H1 (cell line): ENCODE measurements around the gene TTC31. TPM values are rescaled to one million over a fixed set of nuclear protein-coding genes. Genes with fewer than 3 reads are reported as not detected.

Experiments used
- CTCF ChIA-PET: fragments of 300-600 bp; sonication (Branson Sonifier 250); formaldehyde crosslinking; loops from one replicate; lab custom pipeline; 2021; ENCODE audit not compliant: partially characterized antibody; lab: Charles Lee
- POLR2A ChIA-PET: fragments of 300-600 bp; sonication (Branson Sonifier 250); formaldehyde crosslinking; loops from one replicate; lab custom pipeline; 2021; ENCODE audit warnings: inconsistent platforms; ENCODE audit not compliant: partially characterized antibody; lab: Charles Lee
- DNase-seq, 2 experiments: peaks; one replicate each; pipeline versions ENCODE4 v3.0.0 to v3.0.0-alpha.2; 2010 to 2022; ENCODE audit warnings: low spot score in 2 of 2, low read depth in 1 of 2, mixed read lengths in 1 of 2
- FAIRE-seq: peaks from 2 replicates; lab custom pipeline; 2011; peaks lifted over from hg19 to GRCh38; lab: Jason Lieb, UNC
- H2AFZ ChIP-seq: 2 replicates; pipeline ENCODE4 v1.8.1; 2012; ENCODE audit warnings: low read length, inconsistent platforms
- H2AK5ac ChIP-seq: 2 replicates; pipeline ENCODE4 v1.6.1; 2013; ENCODE audit warnings: low read depth, low read length
- H2BK120ac ChIP-seq: replicated peaks from 2 replicates; pipeline ENCODE3; 2013; ENCODE audit warnings: low read depth, low read length, inconsistent platforms
- H2BK12ac ChIP-seq: 2 replicates; pipeline ENCODE4 v1.6.1; 2013; ENCODE audit warnings: low read depth, low read length
- H2BK15ac ChIP-seq: 2 replicates; pipeline ENCODE4 v1.6.1; 2013; ENCODE audit warnings: low read length
- H2BK20ac ChIP-seq: 2 replicates; pipeline ENCODE4 v1.6.1; 2013; ENCODE audit warnings: low read length
- H2BK5ac ChIP-seq: 2 replicates; pipeline ENCODE4 v1.6.1; 2013; ENCODE audit warnings: low read depth, low read length
- H3K14ac ChIP-seq: 2 replicates; pipeline ENCODE4 v1.6.1; 2013; ENCODE audit warnings: inconsistent platforms; ENCODE audit not compliant: insufficient read length
- H3K18ac ChIP-seq: 2 replicates; pipeline ENCODE4 v1.6.1; 2013; ENCODE audit warnings: low read length; ENCODE audit errors: extremely low read depth
- H3K23ac ChIP-seq: 2 replicates; pipeline ENCODE4 v1.6.1; 2013; ENCODE audit warnings: inconsistent platforms; ENCODE audit not compliant: insufficient read length
- H3K23me2 ChIP-seq: 2 replicates; pipeline ENCODE4 v1.6.1; 2013; ENCODE audit warnings: low read depth, low read length
- H3K27ac ChIP-seq: 2 replicates; pipeline ENCODE4 v1.6.1; 2011; ENCODE audit warnings: low read depth, low read length, inconsistent platforms
- H3K27me3 ChIP-seq, 4 experiments: replicated peaks in 1 of 4; 1 replicate in 1 of 4; 2 replicates in 3 of 4; pipeline versions ENCODE4 v1.6.1 to v1.8.1; 2011 to 2013; ENCODE audit warnings: low read length in 3 of 4, mild to moderate bottlenecking in 3 of 4, inconsistent platforms in 2 of 4, mixed read lengths in 2 of 4, moderate library complexity in 1 of 4; ENCODE audit not compliant: control insufficient read depth in 3 of 4, insufficient read depth in 3 of 4; ENCODE audit errors: extremely low read depth in 1 of 4
- H3K36me3 ChIP-seq, 4 experiments: 2 replicates each; pipeline versions ENCODE4 v1.6.1 to v1.8.1; 2011 to 2013; ENCODE audit warnings: mild to moderate bottlenecking in 4 of 4, low read length in 3 of 4, moderate library complexity in 2 of 4, control low read depth in 1 of 4, inconsistent platforms in 1 of 4; ENCODE audit not compliant: insufficient read depth in 4 of 4, control insufficient read depth in 2 of 4
- H3K4ac ChIP-seq: replicated peaks from 2 replicates; pipeline ENCODE3; 2013; ENCODE audit warnings: low read length, low read depth, mixed read lengths, inconsistent platforms; ENCODE audit not compliant: insufficient read length
- H3K4me1 ChIP-seq, 4 experiments: replicated peaks in 1 of 4; 1 replicate in 1 of 4; 2 replicates in 3 of 4; pipeline versions ENCODE4 v1.6.1 to v1.8.1; 2011 to 2013; ENCODE audit warnings: low read length in 3 of 4, inconsistent platforms in 2 of 4, mixed read lengths in 1 of 4; ENCODE audit not compliant: insufficient read depth in 4 of 4, control insufficient read depth in 3 of 4
- H3K4me2 ChIP-seq, 2 experiments: 2 replicates each; pipeline versions ENCODE4 v1.6.1 to v1.8.1; 2011 to 2013; ENCODE audit warnings: low read depth in 2 of 2, low read length in 2 of 2, control low read depth in 1 of 2, inconsistent platforms in 1 of 2, mild to moderate bottlenecking in 1 of 2; ENCODE audit not compliant: insufficient read depth in 1 of 2
- H3K4me3 ChIP-seq, 4 experiments: fragments of 200-600, 300-600 bp in 1 of 4; sonication (generic), shearing (Covaris generic), sonication (Bioruptor Twin) in 1 of 4; 2 replicates each; pipeline versions ENCODE4 v1.5.1 to v1.8.1; 2011 to 2016; ENCODE audit warnings: low read length in 4 of 4, low read depth in 3 of 4, control low read depth in 2 of 4, inconsistent platforms in 2 of 4, mild to moderate bottlenecking in 2 of 4, mixed read lengths in 1 of 4, moderate library complexity in 1 of 4; ENCODE audit not compliant: insufficient read depth in 2 of 4; ENCODE audit errors: extremely low read depth in 1 of 4
- H3K56ac ChIP-seq: replicated peaks from 2 replicates; pipeline ENCODE3; 2013; ENCODE audit warnings: low read depth, mild to moderate bottlenecking, mixed read lengths, low read length, inconsistent platforms; ENCODE audit not compliant: insufficient read length
- H3K79me1 ChIP-seq: 2 replicates; pipeline ENCODE4 v1.6.1; 2013; ENCODE audit warnings: low read depth, low read length, control low read depth
- H3K79me2 ChIP-seq, 2 experiments: 2 replicates each; pipeline versions ENCODE4 v1.6.1 to v1.8.1; 2012 to 2013; ENCODE audit warnings: low read length in 2 of 2, mild to moderate bottlenecking in 2 of 2, inconsistent platforms in 1 of 2; ENCODE audit not compliant: insufficient read depth in 2 of 2, control insufficient read depth in 1 of 2
- H3K9ac ChIP-seq, 4 experiments: replicated peaks in 1 of 4; 1 replicate in 1 of 4; 2 replicates in 3 of 4; pipeline versions ENCODE4 v1.6.1 to v1.8.1; 2011 to 2013; ENCODE audit warnings: low read depth in 3 of 4, low read length in 3 of 4, control low read depth in 2 of 4, mild to moderate bottlenecking in 2 of 4, moderate library complexity in 2 of 4, inconsistent platforms in 1 of 4; ENCODE audit errors: extremely low read depth in 1 of 4
- H3K9me3 ChIP-seq, 2 experiments: 2 replicates each; pipeline versions ENCODE4 v1.6.1 to v1.8.1; 2012 to 2013; ENCODE audit warnings: mild to moderate bottlenecking in 2 of 2, moderate library complexity in 2 of 2, control low read depth in 1 of 2, inconsistent platforms in 1 of 2, low read depth in 1 of 2, low read length in 1 of 2, mixed read lengths in 1 of 2; ENCODE audit not compliant: insufficient read depth in 2 of 2
- H4K20me1 ChIP-seq, 2 experiments: replicated peaks in 1 of 2; 2 replicates each; pipeline versions ENCODE3 to v1.8.1; 2011 to 2013; ENCODE audit warnings: inconsistent platforms in 2 of 2, low read length in 2 of 2, mild to moderate bottlenecking in 1 of 2; ENCODE audit not compliant: insufficient read depth in 2 of 2, control insufficient read depth in 1 of 2
- H4K5ac ChIP-seq: 2 replicates; pipeline ENCODE4 v1.6.1; 2013; ENCODE audit warnings: low read length, low read depth, mixed read lengths, inconsistent platforms; ENCODE audit not compliant: insufficient read length
- H4K8ac ChIP-seq: 2 replicates; pipeline ENCODE4 v1.8.0; 2013; ENCODE audit warnings: mild to moderate bottlenecking, moderate library complexity, low read length, inconsistent platforms; ENCODE audit not compliant: insufficient read depth; ENCODE audit errors: extremely low read depth
- H4K91ac ChIP-seq: replicated peaks from 2 replicates; pipeline ENCODE3; 2013; ENCODE audit warnings: low read length, mixed read lengths, inconsistent platforms; ENCODE audit not compliant: insufficient read length
- ASH2L ChIP-seq: fragments of 200-600, 300-600 bp; sonication (generic); IDR thresholded peaks from one replicate; pipeline ENCODE4 v1.7.1; 2017; ENCODE audit warnings: low read length
- BACH1 ChIP-seq: IDR thresholded peaks from 2 replicates; pipeline ENCODE4 v1.6.1; 2012; ENCODE audit warnings: low read length, improper control_type of control experiment
- CHD1 ChIP-seq: IDR thresholded peaks from 2 replicates; pipeline ENCODE4 v1.6.1; 2012; ENCODE audit warnings: low read depth, low read length, improper control_type of control experiment
- POLR2AphosphoS5 ChIP-seq: IDR thresholded peaks from 2 replicates; pipeline ENCODE4 v1.6.1; 2011; ENCODE audit warnings: low read depth, low read length
- TAF1 ChIP-seq: IDR thresholded peaks from 2 replicates; pipeline ENCODE4 v1.6.1; 2011; ENCODE audit warnings: mild to moderate bottlenecking, low read depth, low read length
- WGBS, 2 experiments: shearing (Covaris generic) in 1 of 2; methylation state at CpG; one replicate each; pipeline versions ENCODE4 v1.1.6 to v1.1.7; 2013 to 2015; ENCODE audit warnings: low lambda C conversion rate in 2 of 2, mixed read lengths in 2 of 2, inconsistent platforms in 1 of 2, low coverage in 1 of 2, missing lambda C conversion rate in 1 of 2; ENCODE audit not compliant: insufficient replicate concordance in 2 of 2, insufficient coverage in 1 of 2, insufficient read length in 1 of 2; ENCODE audit errors: extremely low coverage in 1 of 2, missing lambda C conversion rate in 1 of 2; 5-methylcytosine and 5-hydroxymethylcytosine counted together
- polyA plus RNA-seq, 7 experiments: library from polyadenylated mRNA; depleted of rRNA in 3 of 7; stranded (reverse) in 5 of 7; unstranded in 2 of 7; fragments of >200 nt in 5 of 7; fragments of 200-250 nt in 2 of 7; gene quantifications; 1 replicate in 5 of 7; 2 replicates in 1 of 7; 4 replicates in 1 of 7; pipeline versions ENCODE4 v1.2.1 to v1.2.3, GENCODE V29; 2011 to 2013; ENCODE audit warnings: missing spikeins in 2 of 7, mixed read lengths in 2 of 7
- total RNA-seq: library from RNA; stranded (reverse); fragmentation: NEBNext Ultra II Directional; extraction: Animal tissue kit (Norgen Biotek cat#: 25700); gene quantifications from 2 replicates; pipeline ENCODE4 v1.2.1, GENCODE V29; 2021
- TF ChIP-seq, protein P1 (sequence below): IDR thresholded peaks from 2 replicates; pipeline ENCODE4 v1.6.1; 2012; ENCODE audit warnings: inconsistent platforms
- TF ChIP-seq, protein P2 (sequence below): IDR thresholded peaks from 2 replicates; pipeline ENCODE4 v1.6.1; 2012; ENCODE audit warnings: low read length, inconsistent platforms
- TF ChIP-seq, protein P3 (sequence below): IDR thresholded peaks from 2 replicates; pipeline ENCODE4 v1.6.1; 2012; ENCODE audit warnings: inconsistent platforms

The TTC31 gene
- total and polyA plus RNA-seq, 2 of the 8 experiments (the other 6 are each of a cell fraction or from before 2014, with no cell fraction given), result 28.8 to 29.9 TPM

DNA sequence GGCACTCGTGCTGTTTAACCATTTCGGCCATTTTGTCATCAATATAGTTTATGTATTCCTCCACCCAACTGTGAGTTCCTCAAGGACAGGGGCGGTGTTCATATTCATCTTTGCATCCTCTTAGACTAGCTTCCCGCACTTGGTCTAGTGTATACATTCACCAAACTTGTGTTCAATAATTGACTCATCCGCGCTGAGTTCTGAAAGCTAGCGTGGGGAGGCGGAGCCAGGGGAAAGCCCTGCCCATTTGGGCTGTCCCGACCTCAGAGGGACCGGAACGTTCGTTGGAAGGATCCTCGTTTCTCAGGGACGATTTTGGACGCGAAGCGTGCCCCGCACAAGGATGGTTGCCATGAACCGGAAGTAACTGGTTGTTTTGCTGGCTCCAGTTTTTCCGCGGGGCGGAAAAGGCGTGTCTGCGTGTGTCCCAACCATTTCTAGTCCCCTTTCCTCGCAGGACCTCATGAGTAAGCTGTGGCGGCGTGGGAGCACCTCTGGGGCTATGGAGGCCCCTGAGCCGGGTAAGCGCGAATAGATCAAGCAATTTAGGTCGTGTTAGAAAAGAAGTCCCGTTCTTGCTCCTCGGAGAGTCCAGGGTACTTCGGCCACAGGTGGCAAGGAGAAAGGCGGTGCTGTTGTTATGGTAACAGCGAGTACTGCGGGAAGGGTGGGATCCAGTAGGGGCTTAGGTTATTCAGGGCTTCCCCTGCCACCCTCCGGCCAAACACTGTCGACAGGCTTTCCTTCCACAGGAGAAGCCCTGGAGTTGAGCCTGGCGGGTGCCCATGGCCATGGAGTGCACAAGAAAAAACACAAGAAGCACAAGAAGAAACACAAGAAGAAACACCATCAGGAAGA, 28.0 kb upstream of the TTC31 start, which contains the start of gene INO80B:
TSS of gene INO80B (plus strand) at position 434 of the 858 bp plus-strand sequence. CDS start at position 464, 30 bp downstream.
- 3% methylated on average over 40 of the region's 40 CpGs; no CpG with 5 or more reads in 1 of the 2 experiments for WGBS, 2 experiments
- TF ChIP-seq BACH1 (peak; percentile 88), TAF1 (peak; percentile 77), POLR2AphosphoS5 (peak; percentile 66), ASH2L (peak; percentile 60), CHD1 (no peak)
- TF ChIP-seq, protein P1, sequence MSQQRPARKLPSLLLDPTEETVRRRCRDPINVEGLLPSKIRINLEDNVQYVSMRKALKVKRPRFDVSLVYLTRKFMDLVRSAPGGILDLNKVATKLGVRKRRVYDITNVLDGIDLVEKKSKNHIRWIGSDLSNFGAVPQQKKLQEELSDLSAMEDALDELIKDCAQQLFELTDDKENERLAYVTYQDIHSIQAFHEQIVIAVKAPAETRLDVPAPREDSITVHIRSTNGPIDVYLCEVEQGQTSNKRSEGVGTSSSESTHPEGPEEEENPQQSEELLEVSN, result peak; percentile 26; the same call in 1 of the 2 replicates
- TF ChIP-seq, protein P2, sequence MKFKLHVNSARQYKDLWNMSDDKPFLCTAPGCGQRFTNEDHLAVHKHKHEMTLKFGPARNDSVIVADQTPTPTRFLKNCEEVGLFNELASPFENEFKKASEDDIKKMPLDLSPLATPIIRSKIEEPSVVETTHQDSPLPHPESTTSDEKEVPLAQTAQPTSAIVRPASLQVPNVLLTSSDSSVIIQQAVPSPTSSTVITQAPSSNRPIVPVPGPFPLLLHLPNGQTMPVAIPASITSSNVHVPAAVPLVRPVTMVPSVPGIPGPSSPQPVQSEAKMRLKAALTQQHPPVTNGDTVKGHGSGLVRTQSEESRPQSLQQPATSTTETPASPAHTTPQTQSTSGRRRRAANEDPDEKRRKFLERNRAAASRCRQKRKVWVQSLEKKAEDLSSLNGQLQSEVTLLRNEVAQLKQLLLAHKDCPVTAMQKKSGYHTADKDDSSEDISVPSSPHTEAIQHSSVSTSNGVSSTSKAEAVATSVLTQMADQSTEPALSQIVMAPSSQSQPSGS, result peak; percentile 82; the same call in 1 of the 2 replicates
- TF ChIP-seq, protein P3, sequence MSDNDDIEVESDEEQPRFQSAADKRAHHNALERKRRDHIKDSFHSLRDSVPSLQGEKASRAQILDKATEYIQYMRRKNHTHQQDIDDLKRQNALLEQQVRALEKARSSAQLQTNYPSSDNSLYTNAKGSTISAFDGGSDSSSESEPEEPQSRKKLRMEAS, result peak; percentile 82

More for the DNA sequence above, 28.0 kb upstream of the TTC31 start, which contains the start of gene INO80B:
- H2BK120ac ChIP-seq, result no peak within 1 kb of the TSS
- CTCF ChIA-PET, result interaction anchor here (0.8 to 10.5 kb wide), 14 partner anchors 9 to 133 kb away, joined by 3 to 86 read pairs (median 3); partner anchors contain the start of genes CCDC142, MRPL53 and TTC31
- H3K56ac ChIP-seq, result no peak within 1 kb of the TSS
- no peak within 1 kb of the TSS; the same call in 1 of the 2 replicates for H2BK5ac ChIP-seq
- H4K20me1 ChIP-seq, result no peaks in the 10 kb centered on the region
- peak within 1 kb of the TSS; percentile 55 for H3K27ac ChIP-seq
- H2AFZ ChIP-seq, result peak within 1 kb of the TSS; percentile 93
- no peak within 1 kb of the TSS; the same call in 1 of the 2 replicates for H2BK15ac ChIP-seq
- H2BK12ac ChIP-seq, result no peak within 1 kb of the TSS
- H2BK20ac ChIP-seq, result no peak within 1 kb of the TSS
- H3K4me1 ChIP-seq, result peaks cover 0 to 10% (median 2%) of the 10 kb centered on the region in 4 experiments; a peak in 5 of 7 replicates
- H3K79me1 ChIP-seq, result no peaks in the 10 kb centered on the region; the same call in 1 of the 2 replicates
- no peak within 1 kb of the TSS for H2AK5ac ChIP-seq
- H3K79me2 ChIP-seq, result peaks cover 0 to 9% of the 10 kb centered on the region in 2 experiments; a peak in 1 of 4 replicates
- peak within 1 kb of the TSS in 3 of 4 experiments; percentile 8 to 52 (median 44); a peak in 5 of 7 replicates for H3K9ac ChIP-seq
- H3K18ac ChIP-seq, result peak within 1 kb of the TSS; percentile 49; the same call in 1 of the 2 replicates
- H3K23ac ChIP-seq, result no peak within 1 kb of the TSS
- H3K4me3 ChIP-seq, result peak within 1 kb of the TSS; percentile 64 to 96 (median 83)
- H3K9me3 ChIP-seq, result no peaks in the 10 kb centered on the region
- peak; percentile 71 for FAIRE-seq
- no peak within 1 kb of the TSS for H3K14ac ChIP-seq
- H4K5ac ChIP-seq, result peak within 1 kb of the TSS; percentile 61
- no peaks in the 10 kb centered on the region for H3K27me3 ChIP-seq
- DNase-seq, result peak; percentile 86 to 98
- H3K4me2 ChIP-seq, result peak within 1 kb of the TSS; percentile 62 to 82
- H3K4ac ChIP-seq, result peak within 1 kb of the TSS; percentile 61
- H3K23me2 ChIP-seq, result peaks cover 16% of the 10 kb centered on the region; the same call in 1 of the 2 replicates
- no peak within 1 kb of the TSS for H4K91ac ChIP-seq
- POLR2A ChIA-PET, result interaction anchor here (0.8 to 10.5 kb wide), 14 partner anchors 8 to 231 kb away, joined by 3 to 89 read pairs (median 6); partner anchors contain the start of genes C2orf81, CCDC142, MOGS and MRPL53
- no peak within 1 kb of the TSS for H4K8ac ChIP-seq
- H3K36me3 ChIP-seq, result no peaks in the 10 kb centered on the region
